GM23248 (cell line): Measurements from ENCODE around the gene PARVA.

ENCODE experiments used
- EZH2 ChIP-seq: fragments of 200-600 bp; sonication (generic); IDR thresholded peaks from 2 replicates; pipeline ENCODE4 v1.6.1; 2018; ENCODE audit warnings: antibody characterized with exemption, mild to moderate bottlenecking; ENCODE audit not compliant: insufficient read depth, poor library complexity, severe bottlenecking
- EZH2phosphoT487 ChIP-seq: fragments of 200-600 bp; sonication (generic); IDR thresholded peaks from 2 replicates; pipeline ENCODE4 v1.6.1; 2018; ENCODE audit warnings: antibody characterized with exemption, moderate library complexity, mild to moderate bottlenecking, low read depth; ENCODE audit not compliant: insufficient read depth

DNA sequence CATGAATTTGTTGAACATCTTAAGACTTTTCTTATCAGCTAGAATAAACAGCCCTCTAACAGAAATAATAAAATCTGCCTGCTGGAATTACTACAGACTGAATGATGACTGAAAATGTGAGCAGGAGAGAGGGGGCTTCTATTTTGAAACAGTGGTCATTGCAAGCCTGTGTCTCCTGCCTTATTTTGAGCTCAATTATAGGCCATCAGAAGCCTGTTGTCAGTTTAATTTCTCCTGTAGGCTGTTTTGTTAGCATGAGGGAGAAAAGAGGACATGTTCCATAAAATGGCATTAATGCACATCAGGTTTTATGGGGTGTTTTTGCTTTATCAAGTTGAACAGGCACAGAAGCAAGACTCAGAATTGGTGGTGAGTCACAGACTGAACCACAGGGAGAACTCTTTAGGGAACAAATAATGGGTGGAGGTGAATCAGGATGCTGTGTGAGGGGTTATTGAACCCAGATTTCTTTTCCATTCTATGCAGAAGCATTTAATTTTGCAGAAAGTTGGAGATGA is 129.1 kb downstream of the PARVA start:
- no peak for TF ChIP-seq EZH2phosphoT487
- TF ChIP-seq EZH2: no peak
